Endometrial microvascular endothelial cells (primary cell): ENCODE results near the gene EIF4G3. TPM values are rescaled to one million over a fixed set of nuclear protein-coding genes. Genes with fewer than 3 reads are reported as not detected.
"Not testable (repeated sequence)": the region's sequence is repeated elsewhere in the genome, so short reads cannot be mapped to it uniquely, and the experiment has no call there.

ENCODE experiments used
- in situ Hi-C: cut with HindIII; loops from 2 replicates; pipeline ENCODE4 v1.10.0; 2017; ENCODE audit warnings: low sequenced_read_pairs, low pct_unique_long_range_greater_than_20kb; ENCODE audit errors: inconsistent ontology term
- total RNA-seq: library from RNA; depleted of rRNA; stranded (reverse); fragments of >200 nt; gene quantifications from one replicate; pipeline ENCODE4 v1.2.3, GENCODE V29; 2015; ENCODE audit errors: inconsistent ontology term

Gene EIF4G3
- total RNA-seq, 1 donor from 2014 or later = 31.3 TPM

GRCh38 chr1:21121764-21122471 lies 54.8 kb downstream of the EIF4G3 start:
- in situ Hi-C loops = no loop called here

- in situ Hi-C loops = no loop called here
Measured at GRCh38 chr1:21118167-21118566, 58.5 kb downstream of the EIF4G3 start.

- in situ Hi-C loops = no loop called here
Measured at GRCh38 chr1:21117597-21118001, 59.1 kb downstream of the EIF4G3 start.

- in situ Hi-C loops = no loop called here
Measured at GRCh38 chr1:21117159-21117558, 59.5 kb downstream of the EIF4G3 start.

GRCh38 chr1:21115098-21115760 lies 61.5 kb downstream of the EIF4G3 start:
- in situ Hi-C loops = no loop called here

GRCh38 chr1:21114431-21114830 lies 62.3 kb downstream of the EIF4G3 start:
- in situ Hi-C loops = no loop called here

GRCh38 chr1:21110163-21110562 lies 66.5 kb downstream of the EIF4G3 start:
- in situ Hi-C loops = no loop called here

- in situ Hi-C loops = no loop called here
Measured at GRCh38 chr1:21106709-21107108, 70.0 kb downstream of the EIF4G3 start.

- in situ Hi-C loops = no loop called here
Measured at GRCh38 chr1:21106238-21106637, 70.5 kb downstream of the EIF4G3 start.

GRCh38 chr1:21105807-21106206 lies 70.9 kb downstream of the EIF4G3 start:
- in situ Hi-C loops = no loop called here

GRCh38 chr1:21104683-21105082 lies 72.0 kb downstream of the EIF4G3 start:
- in situ Hi-C loops = no loop called here

GRCh38 chr1:21100481-21100921 lies 76.2 kb downstream of the EIF4G3 start:
- in situ Hi-C loops = no loop called here

- in situ Hi-C loops = no loop called here
Measured at GRCh38 chr1:21099869-21100131, 76.9 kb downstream of the EIF4G3 start.

- in situ Hi-C loops = no loop called here
Measured at GRCh38 chr1:21099034-21099868, 77.4 kb downstream of the EIF4G3 start.

- in situ Hi-C loops = no loop called here
Measured at GRCh38 chr1:21098186-21098915, 78.3 kb downstream of the EIF4G3 start.

GRCh38 chr1:21097729-21098128 lies 79.0 kb downstream of the EIF4G3 start:
- in situ Hi-C loops = no loop called here

- in situ Hi-C loops = no loop called here
Measured at GRCh38 chr1:21095976-21096375, 80.7 kb downstream of the EIF4G3 start.

GRCh38 chr1:21094282-21094681 lies 82.4 kb downstream of the EIF4G3 start:
- in situ Hi-C loops = not testable (repeated sequence)

GRCh38 chr1:21093271-21093958 lies 83.3 kb downstream of the EIF4G3 start:
- in situ Hi-C loops = not testable (repeated sequence)
